ENCODE results near the gene GJC1.

DNA sequence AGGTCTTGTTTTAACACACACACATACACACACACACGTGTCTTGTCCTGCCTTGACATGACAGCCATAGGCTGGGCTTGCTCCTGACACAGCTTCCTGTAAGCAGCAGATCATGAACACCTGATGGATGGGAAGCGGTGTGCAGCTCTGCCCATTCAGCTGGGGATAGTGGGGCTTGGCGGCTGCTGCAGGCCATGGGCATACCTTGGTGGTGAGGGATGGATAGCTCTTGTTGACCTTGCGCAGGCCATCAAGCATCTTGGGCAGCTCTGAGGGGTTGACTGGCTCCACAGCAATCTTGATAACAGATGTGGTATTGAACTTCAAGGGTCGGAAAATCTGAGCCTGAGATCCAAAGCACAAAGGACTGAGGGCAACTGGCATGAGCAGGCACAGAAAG lies 29.6 kb upstream of the GJC1 start:
- TF ChIP-seq POLR2AphosphoS5 (IDR thresholded peaks at IDR 0.05; ENCODE audit: low read depth, low read length) (no peak), TAF1 (IDR thresholded peaks at IDR 0.05; ENCODE audit: borderline replicate concordance, insufficient read depth, low read length) (no peak), SIN3A (IDR thresholded peaks at IDR 0.05; ENCODE audit: borderline replicate concordance, insufficient read depth, low read length) (no peak), FOXP2 (optimal IDR thresholded peaks at IDR 0.05; ENCODE audit: borderline replicate concordance, extremely low read depth, extremely low read length, insufficient read depth) (no peak)
- TF ChIP-seq, protein P1, sequence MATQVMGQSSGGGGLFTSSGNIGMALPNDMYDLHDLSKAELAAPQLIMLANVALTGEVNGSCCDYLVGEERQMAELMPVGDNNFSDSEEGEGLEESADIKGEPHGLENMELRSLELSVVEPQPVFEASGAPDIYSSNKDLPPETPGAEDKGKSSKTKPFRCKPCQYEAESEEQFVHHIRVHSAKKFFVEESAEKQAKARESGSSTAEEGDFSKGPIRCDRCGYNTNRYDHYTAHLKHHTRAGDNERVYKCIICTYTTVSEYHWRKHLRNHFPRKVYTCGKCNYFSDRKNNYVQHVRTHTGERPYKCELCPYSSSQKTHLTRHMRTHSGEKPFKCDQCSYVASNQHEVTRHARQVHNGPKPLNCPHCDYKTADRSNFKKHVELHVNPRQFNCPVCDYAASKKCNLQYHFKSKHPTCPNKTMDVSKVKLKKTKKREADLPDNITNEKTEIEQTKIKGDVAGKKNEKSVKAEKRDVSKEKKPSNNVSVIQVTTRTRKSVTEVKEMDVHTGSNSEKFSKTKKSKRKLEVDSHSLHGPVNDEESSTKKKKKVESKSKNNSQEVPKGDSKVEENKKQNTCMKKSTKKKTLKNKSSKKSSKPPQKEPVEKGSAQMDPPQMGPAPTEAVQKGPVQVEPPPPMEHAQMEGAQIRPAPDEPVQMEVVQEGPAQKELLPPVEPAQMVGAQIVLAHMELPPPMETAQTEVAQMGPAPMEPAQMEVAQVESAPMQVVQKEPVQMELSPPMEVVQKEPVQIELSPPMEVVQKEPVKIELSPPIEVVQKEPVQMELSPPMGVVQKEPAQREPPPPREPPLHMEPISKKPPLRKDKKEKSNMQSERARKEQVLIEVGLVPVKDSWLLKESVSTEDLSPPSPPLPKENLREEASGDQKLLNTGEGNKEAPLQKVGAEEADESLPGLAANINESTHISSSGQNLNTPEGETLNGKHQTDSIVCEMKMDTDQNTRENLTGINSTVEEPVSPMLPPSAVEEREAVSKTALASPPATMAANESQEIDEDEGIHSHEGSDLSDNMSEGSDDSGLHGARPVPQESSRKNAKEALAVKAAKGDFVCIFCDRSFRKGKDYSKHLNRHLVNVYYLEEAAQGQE (IDR thresholded peaks at IDR 0.05; ENCODE audit: insufficient read depth in 1 of 2, low read depth in 2 of 2, low read length in 2 of 2), result no peak
